Amniotic stem cell (primary cell): ENCODE measurements around the gene GINS2.

ENCODE experiments used
- DNase-seq: peaks from one replicate; lab custom pipeline; 2025; lab: John Stamatoyannopoulos, UW

The GINS2 gene

DNA sequence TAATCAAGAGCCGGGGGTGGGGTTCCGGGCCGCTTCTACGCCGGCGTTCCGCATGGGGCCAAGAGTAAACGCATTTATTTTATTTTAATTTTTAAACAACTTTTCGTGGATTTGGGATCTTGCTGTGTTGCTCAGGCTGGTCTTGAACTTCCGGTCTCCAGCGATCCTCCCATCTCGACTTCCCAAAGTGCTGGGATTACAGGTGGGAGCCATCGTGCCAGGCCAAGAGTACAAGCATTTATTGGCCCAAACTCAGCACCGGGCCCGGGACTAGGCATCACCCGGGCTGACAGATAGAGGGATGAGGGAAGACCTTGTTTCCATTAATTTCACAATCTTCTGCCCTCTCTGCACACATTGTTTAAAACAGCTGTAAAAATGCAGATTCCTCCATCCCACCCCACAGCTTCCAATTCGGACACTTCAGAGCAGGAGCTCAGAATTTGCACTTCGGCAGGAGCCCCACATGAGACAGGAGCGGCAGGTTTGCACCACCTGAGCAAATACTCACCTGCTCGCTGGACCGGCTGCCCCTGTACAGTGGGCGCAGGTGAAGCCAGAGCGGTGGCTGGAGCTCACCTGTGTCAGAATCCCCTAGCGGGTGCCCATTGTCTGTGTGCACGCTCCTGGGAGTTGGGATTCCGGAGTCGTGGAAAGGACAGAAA, 663 bp upstream of the GINS2 start:
- DNase-seq = no peak

DNA sequence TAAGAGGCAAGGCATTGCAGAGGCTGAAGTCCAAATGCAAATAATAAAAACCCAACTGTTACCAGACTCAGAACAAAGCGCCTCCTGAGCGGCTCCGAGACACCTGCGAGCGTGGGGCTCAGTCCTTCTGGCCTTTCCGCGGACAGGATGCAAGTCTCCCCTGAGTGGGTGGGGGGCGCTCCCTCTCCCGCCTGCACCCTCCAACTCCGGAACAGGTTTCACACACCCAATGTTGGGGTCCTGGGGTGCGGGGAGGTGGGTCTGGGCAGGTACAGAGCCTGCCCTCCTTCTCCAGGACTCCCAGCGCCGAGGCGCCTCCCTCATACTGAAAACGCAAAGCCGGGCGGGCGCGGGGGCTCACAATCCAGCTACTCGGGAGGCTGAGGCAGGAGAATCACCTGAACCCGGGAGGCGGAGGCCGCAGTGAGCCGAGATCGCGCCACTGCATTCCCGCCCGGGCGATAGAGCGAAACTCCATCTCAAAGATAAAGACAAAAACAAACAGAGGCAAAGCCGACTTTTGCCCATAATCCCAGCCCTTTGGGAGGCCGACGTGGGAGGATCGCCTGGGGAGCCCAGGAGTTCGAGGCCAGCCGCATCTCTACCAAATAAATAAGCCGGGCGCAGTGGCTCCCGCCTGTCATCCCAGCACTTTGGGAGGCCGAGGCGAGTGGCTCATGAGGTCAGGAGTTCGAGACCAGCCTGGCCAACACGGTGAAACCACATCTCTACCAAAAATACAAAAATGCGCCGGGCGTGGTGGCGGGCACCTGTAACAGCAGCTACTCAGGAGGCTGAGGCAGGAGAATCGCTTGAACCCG, 893 bp downstream of the GINS2 start:
- no peak for DNase-seq

DNA sequence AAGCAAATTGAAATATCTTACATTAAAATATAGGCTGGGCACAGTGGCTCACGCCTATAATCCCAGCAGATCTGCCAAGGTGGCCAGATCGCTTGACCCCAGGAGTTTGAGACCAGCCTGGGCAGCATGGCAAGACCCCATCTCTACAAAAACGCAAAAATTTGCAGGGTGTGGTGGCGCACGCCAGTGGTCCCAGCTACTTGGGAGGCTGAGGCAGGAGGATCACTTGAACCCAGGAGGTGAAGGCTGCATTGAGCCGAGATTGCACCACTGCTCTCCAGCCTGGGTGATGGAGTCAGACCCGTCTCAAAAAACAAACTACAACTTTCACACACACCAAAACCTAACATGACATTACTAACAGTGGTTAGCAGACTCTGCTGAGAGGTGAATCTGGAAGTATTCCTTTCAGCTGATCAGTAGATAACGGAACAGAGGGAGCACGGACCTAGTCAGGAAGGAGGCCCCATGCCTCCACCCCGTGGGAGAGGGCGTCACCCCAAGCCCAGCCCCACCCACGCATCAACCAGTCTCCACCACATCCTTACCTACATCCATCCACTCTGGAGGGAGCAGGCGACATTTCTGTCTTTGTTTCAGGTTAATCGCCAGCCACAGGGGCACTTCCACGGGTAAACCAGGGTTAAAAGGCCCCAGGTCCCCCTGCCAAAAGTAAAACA, 1.7 kb downstream of the GINS2 start:
- DNase-seq = no peak

DNA sequence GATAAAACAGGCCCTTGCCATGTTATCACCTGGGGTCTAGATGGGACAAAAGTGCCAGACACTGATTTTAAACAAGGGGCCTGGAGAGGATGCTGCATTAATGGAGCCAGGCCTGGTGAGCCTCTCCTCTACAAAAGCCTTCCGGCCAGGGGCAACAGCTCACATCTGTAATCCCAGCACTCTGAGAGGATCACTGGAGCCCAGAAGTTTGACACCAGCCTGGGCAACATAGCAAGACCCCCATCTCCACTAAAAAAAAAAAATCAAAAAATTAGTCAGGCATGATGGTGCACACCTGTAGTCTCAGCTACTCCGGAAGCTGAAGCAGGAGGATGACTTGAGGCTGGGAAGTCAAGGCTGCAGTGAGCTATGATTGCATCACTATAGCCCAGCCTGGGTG, 3.5 kb downstream of the GINS2 start:
- no peak for DNase-seq

DNA sequence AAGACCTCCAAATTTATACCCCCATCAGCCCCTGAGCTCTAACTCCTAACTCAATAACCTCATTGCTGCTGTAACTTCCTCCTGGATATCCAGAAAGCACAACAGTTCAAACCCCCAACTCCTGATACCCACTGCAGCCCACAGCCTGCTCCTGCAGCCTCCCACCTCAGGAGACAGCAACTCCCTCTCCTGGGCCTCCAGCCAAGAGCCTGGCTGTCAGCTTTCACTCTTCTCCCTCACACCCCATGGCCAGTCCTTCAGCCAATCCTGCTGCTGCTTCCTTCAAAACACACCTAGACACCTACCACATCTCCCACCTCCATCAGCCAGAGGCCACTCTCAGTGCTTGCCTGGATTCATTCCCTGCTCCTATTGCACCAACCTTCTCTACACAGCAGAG, 5.4 kb downstream of the GINS2 start:
- no peak for DNase-seq

DNA sequence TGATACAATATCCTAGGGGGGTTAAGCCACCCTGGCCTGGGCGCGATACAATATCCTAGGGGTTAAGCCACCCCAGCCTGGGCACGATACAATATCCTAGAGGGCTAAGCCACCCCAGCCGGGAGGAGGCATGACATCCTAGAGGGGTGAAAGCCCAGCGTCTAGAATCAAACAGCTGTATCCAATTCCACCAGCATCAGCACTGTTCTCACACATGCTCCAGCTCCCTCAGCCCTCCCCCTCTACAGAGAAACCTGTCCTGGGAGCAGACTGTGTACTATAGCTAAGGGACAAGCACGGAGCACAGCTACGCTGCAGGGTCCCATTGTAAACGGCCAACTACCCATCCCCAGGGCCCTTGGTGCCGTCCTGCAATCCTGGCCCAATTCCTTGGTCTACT, 6.2 kb downstream of the GINS2 start:
- no peak for DNase-seq

DNA sequence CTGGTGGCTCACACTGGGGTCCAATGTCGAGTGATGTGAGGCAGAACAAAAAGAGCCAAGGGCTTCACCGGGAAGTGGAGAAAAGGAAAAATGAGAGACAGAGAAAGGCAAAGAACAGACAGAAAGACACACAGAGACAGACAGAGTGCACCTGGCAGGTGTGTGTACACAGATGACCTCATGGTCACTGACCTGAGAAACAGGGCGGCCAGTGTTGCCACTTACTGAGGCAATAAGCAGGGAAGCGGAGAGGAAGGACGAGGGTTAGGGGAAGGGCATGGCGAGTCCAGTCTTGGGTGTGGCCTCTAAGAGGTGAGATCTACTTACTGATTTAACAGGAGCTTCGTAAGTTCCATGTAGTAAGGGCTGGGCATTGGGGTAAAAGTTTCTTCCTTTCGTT, 7.5 kb downstream of the GINS2 start:
- DNase-seq = no peak

DNA sequence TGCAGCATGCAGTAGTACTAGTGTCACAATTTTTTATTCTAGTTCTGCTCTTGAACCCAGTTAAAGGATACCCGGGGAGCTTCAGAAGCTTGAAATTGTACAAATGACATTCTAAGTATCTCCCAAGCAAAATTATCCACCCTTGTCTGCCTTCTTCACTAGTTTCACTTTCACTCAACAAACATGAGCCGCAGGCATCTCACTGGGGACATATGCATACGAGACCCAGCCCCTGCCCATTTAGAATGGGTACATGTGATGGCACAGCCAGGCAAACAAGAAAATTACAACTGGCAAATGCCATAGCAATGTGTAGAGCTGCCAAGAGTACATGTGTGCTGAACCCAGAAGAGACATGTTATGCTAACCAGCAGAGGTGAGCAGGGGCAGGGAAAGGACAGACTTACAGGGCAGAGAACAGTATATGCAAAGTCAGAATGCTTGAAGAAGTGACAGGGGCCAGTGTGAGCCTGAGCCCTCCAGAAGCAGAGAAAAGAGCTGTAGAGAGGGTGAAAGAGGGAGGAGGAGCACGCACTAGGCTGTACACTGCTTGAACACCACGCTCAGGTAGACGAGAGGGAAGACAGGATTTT, 8.3 kb downstream of the GINS2 start:
- no peak for DNase-seq

DNA sequence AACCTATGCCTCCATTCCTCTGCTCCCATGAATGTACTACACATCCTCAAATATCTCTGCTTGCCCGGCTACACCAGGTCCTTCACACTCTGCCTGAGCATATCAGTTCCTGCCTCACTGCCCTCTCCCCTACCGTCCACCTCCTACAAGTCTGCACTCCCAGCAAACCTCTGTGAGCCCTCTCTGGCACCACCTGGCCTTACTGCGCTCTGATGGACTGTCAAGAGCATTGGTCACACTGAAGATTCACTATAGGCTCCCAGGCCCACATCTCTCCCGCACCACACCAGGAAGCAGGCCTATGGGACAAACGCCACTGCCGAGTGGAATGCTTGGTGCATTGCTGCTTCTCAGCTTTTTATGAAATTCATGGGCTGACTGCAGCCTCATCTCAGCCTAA, 8.9 kb downstream of the GINS2 start:
- no peak for DNase-seq

DNA sequence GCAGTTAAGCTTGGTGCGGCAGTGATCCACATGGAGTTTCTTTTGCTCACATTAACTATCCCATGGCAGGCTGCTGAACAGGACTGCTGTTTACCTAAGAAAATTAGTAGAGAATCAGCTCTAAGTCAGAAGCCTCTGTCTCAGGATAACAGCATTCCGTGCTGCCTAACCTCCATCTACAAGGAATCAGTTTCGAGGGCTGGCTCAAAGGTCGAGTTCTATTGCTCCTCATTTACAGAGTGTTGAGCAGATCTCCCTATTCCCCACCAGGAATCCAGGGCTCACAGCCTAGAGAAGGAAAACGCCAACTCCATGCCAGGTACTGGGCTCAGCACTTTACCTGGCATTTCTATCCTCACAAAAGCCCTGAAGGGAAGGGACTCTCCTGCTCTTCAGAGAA, 9.9 kb downstream of the GINS2 start:
- DNase-seq = no peak

DNA sequence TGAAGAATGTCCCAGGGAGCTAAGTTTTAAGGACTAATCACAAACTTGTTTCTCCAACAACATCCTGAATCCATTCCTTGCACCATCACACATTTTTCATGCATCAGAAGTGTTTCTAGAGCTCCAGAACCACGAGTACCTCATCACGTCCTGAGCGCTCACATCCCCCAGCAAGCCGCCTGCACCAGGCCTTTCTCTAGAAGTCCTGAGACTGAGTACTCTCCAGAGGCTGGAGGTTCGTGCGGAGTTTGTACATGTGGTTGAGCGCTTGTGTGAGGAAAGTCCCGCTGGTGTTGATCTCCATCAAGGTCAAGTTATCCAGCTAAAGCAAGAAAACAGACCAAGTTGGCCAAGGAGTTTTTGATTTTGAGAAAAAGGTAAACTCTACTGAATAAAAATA, 10.7 kb downstream of the GINS2 start:
- no peak for DNase-seq

DNA sequence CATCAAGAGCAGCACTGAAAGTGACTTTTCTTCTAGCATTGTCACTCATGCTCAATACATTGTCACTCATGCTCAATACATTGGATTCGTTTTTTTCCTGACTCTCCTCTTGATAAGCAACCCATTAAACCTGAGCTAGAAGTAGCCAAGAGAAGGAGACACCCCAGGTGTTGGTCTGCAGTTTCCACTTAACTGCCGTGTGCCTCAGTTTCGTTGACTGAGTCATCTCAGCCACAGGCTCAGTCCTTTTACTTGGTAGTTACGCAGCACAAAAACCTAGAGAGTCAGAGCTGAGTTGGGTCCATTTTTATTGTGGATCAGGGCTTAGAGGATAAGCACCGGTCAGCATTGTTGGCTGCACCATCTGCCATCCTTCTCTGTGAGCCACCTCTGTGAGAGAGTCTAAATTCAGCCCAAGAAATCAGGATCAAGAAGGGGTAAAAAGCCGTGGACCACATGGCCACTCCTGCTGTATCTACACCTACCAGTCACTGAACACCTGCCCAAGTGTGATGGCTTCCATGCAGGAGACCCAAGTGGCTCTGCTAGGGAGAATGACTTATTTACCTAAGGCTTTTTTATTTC, 11.3 kb downstream of the GINS2 start:
- DNase-seq = no peak

DNA sequence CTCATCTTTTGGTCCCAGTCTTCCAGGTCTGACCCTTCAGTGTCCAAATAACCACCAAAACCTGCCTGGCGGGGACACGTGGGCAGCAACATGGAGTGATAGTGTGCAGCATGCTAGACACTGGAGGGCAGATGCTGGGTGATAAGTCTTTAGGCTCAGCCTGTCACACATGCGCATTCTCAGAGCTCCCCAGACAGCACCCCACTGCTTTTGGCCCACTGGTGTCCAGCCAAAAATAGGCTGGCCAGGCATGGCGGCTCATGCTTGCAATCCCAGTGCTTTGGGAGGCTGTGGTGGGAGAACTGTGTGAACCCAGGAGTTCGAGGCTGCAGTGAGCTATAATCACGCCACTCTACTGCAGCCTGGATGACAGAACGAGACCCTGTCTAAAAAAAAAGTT, 12.3 kb downstream of the GINS2 start:
- DNase-seq = no peak

DNA sequence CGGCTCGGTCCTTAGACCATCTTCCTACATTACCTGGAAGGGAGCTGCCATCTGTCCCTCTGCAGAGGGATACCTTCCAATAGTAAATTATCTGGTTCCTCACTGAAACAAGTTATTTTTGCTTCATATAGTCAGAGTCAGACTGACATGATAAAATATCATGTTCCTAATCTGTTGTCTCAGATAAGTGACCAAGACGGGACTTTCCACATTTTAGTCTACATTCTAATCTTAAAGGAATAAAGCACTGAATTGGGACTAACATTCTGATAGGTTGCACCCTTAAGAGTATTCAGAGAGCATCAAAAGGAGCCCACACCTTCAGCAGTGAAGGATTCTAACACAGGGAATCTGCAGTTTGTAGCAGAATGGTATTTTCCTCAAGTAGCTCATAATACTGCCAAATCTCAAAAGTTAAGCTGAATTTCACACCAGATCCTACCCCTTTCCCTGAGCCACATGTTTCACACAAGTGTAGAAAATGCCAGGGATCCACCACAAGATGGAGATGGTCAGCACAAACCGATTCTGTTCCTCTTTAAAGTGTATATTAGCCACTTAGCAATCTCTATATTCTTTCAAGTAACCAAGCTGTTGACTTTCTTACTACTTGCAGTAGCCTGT, 13.4 kb downstream of the GINS2 start:
- DNase-seq = no peak

DNA sequence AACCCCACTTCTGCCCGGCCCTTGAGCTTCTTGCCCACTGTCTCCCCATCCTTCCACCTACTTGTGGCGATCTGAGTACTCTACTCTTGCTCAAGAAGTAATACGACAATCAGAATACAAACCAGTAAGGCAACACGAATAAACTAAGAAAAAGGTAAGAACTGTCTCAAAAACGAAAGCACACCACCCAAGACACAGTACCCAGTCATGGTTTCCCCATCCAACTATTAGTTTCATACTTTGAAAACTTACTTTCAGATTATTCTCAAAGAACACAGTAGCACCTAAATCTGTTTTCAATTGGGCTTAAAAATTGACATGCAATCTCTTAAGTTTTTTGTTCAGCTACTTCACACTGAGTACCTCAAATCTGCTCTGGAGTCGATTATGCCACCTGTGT, 13.9 kb downstream of the GINS2 start:
- DNase-seq = no peak

DNA sequence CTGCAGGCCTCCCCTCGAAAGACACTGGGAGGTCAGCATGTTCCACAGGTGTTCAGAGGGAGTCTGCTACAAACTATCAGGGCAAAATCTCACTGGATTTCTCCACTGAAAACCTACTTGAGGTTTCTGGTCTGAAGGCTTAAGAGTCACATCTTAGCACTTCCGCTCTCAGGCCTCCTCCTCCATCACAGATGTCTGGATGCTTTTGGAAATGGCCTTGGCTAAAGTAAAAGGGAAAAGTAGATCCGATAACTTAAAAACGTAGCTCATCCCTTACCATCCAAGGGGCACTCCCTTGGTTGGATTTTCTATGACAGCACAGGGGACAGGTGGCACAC, 14.4 kb downstream of the GINS2 start:
- no peak for DNase-seq

DNA sequence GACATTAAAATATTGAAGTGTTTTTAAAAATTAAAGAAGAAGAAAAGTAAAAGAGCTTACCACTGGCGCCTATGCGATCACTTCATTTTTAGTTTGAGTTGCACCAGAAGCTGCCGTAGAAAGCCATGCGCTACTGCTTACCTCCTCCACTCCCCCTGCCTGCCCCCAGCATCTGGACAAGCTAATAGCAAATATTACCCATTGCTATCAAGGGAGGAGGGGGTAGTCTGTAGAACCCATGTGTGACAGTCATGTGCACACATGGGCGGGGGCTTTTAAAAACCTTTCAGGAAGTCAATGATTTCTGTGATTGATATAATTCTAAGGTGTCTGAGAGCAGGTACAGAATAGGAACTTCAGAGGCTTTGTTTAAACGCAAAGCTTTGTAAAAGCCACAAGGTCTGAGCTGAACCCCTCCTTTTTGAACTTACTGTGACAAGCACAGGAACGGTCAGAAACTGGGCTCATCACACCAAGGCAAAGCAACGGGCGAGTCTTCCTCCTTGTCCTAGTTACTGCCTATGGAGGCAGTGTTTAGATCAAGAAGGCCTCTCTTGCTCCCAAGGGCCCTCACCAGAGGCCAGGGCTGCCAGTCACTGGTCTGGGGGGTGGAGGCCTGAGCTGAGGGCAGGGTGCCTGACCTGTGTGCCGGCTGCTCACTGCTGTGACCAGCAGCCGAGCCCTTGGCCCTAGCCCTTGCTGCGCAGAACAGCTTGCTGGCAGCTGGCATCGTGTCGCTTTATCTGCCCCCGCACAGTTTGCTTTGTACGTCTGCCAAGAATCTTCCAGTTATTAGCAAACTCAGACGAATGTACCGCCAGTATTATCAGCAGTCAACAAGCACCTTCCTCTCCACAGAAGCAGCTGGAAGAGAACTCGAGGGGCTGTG, 15.0 kb downstream of the GINS2 start:
- no peak for DNase-seq

DNA sequence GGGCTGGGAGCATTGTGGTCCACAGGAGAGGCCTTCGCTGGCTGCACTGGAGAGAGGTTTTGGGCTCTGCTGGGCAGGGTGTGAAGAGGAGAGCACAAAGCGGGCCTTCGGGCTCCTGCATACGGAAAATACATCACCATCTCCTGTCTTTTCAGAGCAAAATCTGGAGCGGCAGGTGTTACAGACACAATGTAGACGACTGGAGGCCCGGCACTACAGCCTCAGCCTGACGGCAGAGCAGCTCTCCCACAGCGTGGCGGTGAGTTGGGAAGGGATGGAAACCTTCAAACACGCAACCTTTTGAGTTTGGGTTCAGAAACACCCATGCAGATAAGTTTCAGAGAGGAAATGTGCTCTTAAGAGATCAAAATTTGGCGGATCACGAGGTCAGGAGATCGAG, 17.9 kb downstream of the GINS2 start:
- DNase-seq = no peak

DNA sequence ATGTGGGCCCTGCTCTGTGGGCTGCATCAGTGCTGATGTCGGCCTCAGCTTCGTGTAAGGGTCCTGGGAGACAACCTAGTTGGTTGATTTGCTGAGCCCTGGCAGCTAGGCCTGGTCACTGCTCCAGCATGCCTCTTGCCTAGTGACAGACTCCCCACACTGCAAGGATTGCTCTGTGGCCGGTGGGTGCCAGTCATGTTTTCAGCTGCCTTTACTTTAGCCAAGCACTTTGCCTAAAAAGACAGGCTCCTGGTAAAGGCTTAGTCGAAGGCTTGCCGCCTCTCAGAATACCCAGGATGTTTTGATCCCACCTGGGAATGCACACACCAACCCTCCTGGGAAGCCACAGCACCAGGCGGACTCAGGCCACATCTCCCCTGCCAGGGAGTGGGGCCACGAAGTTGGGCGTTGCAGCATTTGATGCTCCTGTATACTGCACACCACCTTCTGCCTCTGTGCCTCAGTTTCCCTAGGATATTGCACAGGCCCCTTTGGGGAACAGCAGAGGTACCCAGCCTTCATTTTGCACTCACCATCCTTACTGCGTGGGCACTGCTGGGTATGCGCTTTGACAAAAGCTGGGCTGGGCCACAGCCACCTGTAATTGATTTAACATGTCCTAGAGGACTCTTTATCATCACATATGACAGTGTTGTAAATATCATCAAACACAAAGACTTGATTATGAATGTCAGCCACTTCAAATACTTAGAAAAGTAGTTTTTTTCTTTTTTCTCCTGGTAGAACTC, 19.9 kb downstream of the GINS2 start:
- no peak for DNase-seq

DNA sequence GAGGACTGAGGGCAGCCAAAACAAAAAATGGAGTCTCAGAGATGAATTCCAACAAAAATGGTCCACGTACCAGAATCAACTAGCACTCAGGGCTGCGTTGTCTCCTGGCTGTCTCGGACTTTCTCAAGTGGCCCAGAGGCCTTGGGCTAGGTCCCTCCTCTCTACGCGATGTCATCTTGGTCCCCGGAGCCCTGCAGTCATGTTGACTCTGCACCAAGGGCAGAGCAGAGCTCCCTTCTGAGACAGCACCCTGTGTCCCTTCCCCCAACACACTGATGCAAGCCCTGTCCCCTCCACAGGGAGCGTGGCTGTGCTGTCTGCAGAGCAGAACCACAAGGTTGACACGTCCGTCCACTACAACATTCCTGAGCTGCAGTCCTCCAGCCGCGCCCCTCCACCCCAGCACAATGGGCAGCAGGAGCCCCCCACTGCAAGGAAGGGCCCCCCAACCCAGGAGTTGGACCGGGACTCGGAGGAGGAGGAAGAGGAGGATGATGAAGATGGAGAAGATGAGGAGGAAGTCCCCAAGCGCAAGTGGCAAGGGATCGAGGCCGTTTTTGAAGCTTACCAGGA, 20.8 kb downstream of the GINS2 start:
- no peak for DNase-seq
